GM23338 (cell line): Measurements from ENCODE around the gene HTR1A. TPM values are rescaled to one million over a fixed set of nuclear protein-coding genes. Genes with fewer than 3 reads are reported as not detected.

ENCODE experiments used
- ATAC-seq: fragments of 200-7000 bp; cut with Tn5 transposase; 3 replicates; pipeline ENCODE4 v1.9.1; 2020
- DNase-seq: peaks from one replicate; pipeline ENCODE4 v3.0.0-alpha.2; 2015; ENCODE audit warnings: low spot score
- H2AFZ ChIP-seq: fragments of 200-600 bp; sonication (generic); 2 replicates; pipeline ENCODE4 v1.8.0; 2016; ENCODE audit warnings: antibody characterized with exemption, mild to moderate bottlenecking, moderate library complexity
- H3F3A ChIP-seq: fragments of 200-600 bp; sonication (generic); replicated peaks from 2 replicates; pipeline ENCODE4 v1.8.0; 2017; ENCODE audit warnings: antibody characterized with exemption, mixed run types, low read depth
- H3K27ac ChIP-seq: fragments of 200-600 bp; sonication (generic); 2 replicates; pipeline ENCODE4 v1.6.1; 2016; ENCODE audit warnings: low read depth
- H3K27me3 ChIP-seq: fragments of 200-600 bp; sonication (generic); 2 replicates; pipeline ENCODE4 v1.8.0; 2016; ENCODE audit warnings: mild to moderate bottlenecking, mixed run types, moderate library complexity; ENCODE audit not compliant: insufficient read depth
- H3K36me3 ChIP-seq: fragments of 200-600 bp; sonication (generic); 2 replicates; pipeline ENCODE4 v1.8.0; 2016; ENCODE audit warnings: mild to moderate bottlenecking; ENCODE audit not compliant: insufficient read depth
- H3K4me1 ChIP-seq: fragments of 200-600 bp; sonication (generic); 2 replicates; pipeline ENCODE4 v1.8.0; 2016; ENCODE audit warnings: mild to moderate bottlenecking, moderate library complexity; ENCODE audit not compliant: insufficient read depth
- H3K4me2 ChIP-seq: fragments of 200-600 bp; sonication (generic); 2 replicates; pipeline ENCODE4 v1.7.1; 2017; ENCODE audit warnings: mixed run types
- H3K4me3 ChIP-seq: fragments of 200-600 bp; sonication (generic); 2 replicates; pipeline ENCODE4 v1.6.1; 2016; ENCODE audit warnings: mixed run types
- H3K79me2 ChIP-seq: fragments of 200-600 bp; sonication (generic); replicated peaks from 2 replicates; pipeline ENCODE4 v1.8.0; 2017; ENCODE audit warnings: mild to moderate bottlenecking; ENCODE audit not compliant: insufficient read depth
- H3K9me2 ChIP-seq: fragments of 200-600 bp; sonication (generic); 2 replicates; pipeline ENCODE4 v1.8.0; 2017; ENCODE audit not compliant: insufficient read depth
- H4K20me1 ChIP-seq: fragments of 200-600 bp; sonication (generic); replicated peaks from 2 replicates; pipeline ENCODE4 v1.8.0; 2017; ENCODE audit warnings: mild to moderate bottlenecking; ENCODE audit not compliant: insufficient read depth
- H3K27ac Mint-ChIP-seq: 2 replicates; pipeline ENCODE4 v1.8.0; 2020; ENCODE audit warnings: inconsistent platforms, mild to moderate bottlenecking, moderate library complexity, mixed read lengths
- H3K27me3 Mint-ChIP-seq: 3 replicates; pipeline ENCODE4 v1.8.0; 2022; ENCODE audit warnings: low read depth, mild to moderate bottlenecking, moderate library complexity, mixed read lengths, inconsistent platforms; ENCODE audit not compliant: insufficient read depth, poor library complexity
- H3K36me3 Mint-ChIP-seq: 3 replicates; pipeline ENCODE4 v1.8.0; 2021; ENCODE audit warnings: low read depth, mild to moderate bottlenecking, inconsistent platforms, moderate library complexity, mixed read lengths
- H3K4me1 Mint-ChIP-seq: 3 replicates; pipeline ENCODE4 v1.8.0; 2020; ENCODE audit warnings: mild to moderate bottlenecking, inconsistent platforms, mixed read lengths
- H3K4me3 Mint-ChIP-seq: 3 replicates; pipeline ENCODE4 v1.8.0; 2021; ENCODE audit warnings: moderate library complexity, mild to moderate bottlenecking, inconsistent platforms, mixed read lengths
- H3K9me3 Mint-ChIP-seq: 3 replicates; pipeline ENCODE4 v1.8.0; 2020; ENCODE audit warnings: moderate library complexity, mild to moderate bottlenecking, inconsistent platforms, mixed read lengths
- ZNF114 ChIP-seq: fragments of 250-450 bp; sonication (Bioruptor Pico); IDR thresholded peaks from 2 replicates; pipeline ENCODE4 v1.5.0; 2020; ENCODE audit warnings: mild to moderate bottlenecking, moderate library complexity
- ZNF331 ChIP-seq: fragments of 250-450 bp; sonication (Bioruptor Pico); IDR thresholded peaks from 2 replicates; pipeline ENCODE4 v1.5.0; 2020; ENCODE audit warnings: low read depth, mild to moderate bottlenecking, moderate library complexity
- polyA plus RNA-seq: library from polyadenylated mRNA; unstranded; fragments of >200 nt; fragmentation: Nextera tagmentation; extraction: Ambion mirVana; gene quantifications from 2 replicates; pipeline ENCODE4 v1.2.1, GENCODE V29; 2016
- total RNA-seq: library from RNA; depleted of rRNA; stranded (reverse); fragments of >200 nt; shearing (Covaris generic); gene quantifications from 2 replicates; pipeline ENCODE4 v1.2.3, GENCODE V29; 2014
- TF ChIP-seq, protein P1 (sequence below): fragments of 250-450 bp; sonication (Bioruptor Pico); IDR thresholded peaks from 2 replicates; pipeline ENCODE4 v1.5.0; 2020; ENCODE audit warnings: mild to moderate bottlenecking, moderate library complexity
- TF ChIP-seq, protein P2 (sequence below): IDR thresholded peaks from 2 replicates; pipeline ENCODE4 v1.6.1; 2016; ENCODE audit warnings: antibody characterized with exemption

The HTR1A gene
- total and polyA plus RNA-seq, 2 experiments from 2014 or later: 1.1 to 2.3 TPM

DNA sequence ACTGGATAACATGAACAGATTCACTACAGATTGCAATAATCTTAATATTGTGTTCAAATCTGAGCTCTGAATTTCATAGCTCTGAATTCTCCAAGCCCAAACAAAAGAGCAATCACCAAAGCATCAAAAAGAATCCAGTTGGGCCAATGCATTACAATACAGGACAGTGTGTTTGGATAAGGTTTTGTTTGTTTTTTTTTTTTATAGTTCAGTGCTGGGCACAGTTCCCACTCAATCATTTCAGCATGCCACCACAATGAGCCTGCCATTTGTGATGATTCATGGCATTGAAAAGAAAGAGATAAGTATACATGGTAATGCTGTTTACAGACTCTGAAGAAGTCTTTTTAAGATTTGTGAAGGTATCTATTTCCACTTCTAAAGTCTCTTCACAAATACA is 1.7 kb upstream of the HTR1A start (continued):
- TF ChIP-seq, protein P1, sequence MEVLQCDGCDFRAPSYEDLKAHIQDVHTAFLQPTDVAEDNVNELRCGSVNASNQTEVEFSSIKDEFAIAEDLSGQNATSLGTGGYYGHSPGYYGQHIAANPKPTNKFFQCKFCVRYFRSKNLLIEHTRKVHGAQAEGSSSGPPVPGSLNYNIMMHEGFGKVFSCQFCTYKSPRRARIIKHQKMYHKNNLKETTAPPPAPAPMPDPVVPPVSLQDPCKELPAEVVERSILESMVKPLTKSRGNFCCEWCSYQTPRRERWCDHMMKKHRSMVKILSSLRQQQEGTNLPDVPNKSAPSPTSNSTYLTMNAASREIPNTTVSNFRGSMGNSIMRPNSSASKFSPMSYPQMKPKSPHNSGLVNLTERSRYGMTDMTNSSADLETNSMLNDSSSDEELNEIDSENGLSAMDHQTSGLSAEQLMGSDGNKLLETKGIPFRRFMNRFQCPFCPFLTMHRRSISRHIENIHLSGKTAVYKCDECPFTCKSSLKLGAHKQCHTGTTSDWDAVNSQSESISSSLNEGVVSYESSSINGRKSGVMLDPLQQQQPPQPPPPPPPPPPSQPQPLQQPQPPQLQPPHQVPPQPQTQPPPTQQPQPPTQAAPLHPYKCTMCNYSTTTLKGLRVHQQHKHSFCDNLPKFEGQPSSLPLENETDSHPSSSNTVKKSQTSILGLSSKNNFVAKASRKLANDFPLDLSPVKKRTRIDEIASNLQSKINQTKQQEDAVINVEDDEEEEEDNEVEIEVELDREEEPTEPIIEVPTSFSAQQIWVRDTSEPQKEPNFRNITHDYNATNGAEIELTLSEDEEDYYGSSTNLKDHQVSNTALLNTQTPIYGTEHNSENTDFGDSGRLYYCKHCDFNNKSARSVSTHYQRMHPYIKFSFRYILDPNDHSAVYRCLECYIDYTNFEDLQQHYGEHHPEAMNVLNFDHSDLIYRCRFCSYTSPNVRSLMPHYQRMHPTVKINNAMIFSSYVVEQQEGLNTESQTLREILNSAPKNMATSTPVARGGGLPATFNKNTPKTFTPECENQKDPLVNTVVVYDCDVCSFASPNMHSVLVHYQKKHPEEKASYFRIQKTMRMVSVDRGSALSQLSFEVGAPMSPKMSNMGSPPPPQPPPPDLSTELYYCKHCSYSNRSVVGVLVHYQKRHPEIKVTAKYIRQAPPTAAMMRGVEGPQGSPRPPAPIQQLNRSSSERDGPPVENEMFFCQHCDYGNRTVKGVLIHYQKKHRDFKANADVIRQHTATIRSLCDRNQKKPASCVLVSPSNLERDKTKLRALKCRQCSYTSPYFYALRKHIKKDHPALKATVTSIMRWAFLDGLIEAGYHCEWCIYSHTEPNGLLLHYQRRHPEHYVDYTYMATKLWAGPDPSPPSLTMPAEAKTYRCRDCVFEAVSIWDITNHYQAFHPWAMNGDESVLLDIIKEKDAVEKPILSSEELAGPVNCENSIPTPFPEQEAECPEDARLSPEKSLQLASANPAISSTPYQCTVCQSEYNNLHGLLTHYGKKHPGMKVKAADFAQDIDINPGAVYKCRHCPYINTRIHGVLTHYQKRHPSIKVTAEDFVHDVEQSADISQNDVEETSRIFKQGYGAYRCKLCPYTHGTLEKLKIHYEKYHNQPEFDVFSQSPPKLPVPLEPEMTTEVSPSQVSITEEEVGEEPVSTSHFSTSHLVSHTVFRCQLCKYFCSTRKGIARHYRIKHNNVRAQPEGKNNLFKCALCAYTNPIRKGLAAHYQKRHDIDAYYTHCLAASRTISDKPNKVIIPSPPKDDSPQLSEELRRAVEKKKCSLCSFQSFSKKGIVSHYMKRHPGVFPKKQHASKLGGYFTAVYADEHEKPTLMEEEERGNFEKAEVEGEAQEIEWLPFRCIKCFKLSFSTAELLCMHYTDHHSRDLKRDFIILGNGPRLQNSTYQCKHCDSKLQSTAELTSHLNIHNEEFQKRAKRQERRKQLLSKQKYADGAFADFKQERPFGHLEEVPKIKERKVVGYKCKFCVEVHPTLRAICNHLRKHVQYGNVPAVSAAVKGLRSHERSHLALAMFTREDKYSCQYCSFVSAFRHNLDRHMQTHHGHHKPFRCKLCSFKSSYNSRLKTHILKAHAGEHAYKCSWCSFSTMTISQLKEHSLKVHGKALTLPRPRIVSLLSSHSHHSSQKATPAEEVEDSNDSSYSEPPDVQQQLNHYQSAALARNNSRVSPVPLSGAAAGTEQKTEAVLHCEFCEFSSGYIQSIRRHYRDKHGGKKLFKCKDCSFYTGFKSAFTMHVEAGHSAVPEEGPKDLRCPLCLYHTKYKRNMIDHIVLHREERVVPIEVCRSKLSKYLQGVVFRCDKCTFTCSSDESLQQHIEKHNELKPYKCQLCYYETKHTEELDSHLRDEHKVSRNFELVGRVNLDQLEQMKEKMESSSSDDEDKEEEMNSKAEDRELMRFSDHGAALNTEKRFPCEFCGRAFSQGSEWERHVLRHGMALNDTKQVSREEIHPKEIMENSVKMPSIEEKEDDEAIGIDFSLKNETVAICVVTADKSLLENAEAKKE (CRISPR knock-in tag): no peak
- TF ChIP-seq, protein P2, sequence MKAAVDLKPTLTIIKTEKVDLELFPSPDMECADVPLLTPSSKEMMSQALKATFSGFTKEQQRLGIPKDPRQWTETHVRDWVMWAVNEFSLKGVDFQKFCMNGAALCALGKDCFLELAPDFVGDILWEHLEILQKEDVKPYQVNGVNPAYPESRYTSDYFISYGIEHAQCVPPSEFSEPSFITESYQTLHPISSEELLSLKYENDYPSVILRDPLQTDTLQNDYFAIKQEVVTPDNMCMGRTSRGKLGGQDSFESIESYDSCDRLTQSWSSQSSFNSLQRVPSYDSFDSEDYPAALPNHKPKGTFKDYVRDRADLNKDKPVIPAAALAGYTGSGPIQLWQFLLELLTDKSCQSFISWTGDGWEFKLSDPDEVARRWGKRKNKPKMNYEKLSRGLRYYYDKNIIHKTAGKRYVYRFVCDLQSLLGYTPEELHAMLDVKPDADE: no peak

DNA sequence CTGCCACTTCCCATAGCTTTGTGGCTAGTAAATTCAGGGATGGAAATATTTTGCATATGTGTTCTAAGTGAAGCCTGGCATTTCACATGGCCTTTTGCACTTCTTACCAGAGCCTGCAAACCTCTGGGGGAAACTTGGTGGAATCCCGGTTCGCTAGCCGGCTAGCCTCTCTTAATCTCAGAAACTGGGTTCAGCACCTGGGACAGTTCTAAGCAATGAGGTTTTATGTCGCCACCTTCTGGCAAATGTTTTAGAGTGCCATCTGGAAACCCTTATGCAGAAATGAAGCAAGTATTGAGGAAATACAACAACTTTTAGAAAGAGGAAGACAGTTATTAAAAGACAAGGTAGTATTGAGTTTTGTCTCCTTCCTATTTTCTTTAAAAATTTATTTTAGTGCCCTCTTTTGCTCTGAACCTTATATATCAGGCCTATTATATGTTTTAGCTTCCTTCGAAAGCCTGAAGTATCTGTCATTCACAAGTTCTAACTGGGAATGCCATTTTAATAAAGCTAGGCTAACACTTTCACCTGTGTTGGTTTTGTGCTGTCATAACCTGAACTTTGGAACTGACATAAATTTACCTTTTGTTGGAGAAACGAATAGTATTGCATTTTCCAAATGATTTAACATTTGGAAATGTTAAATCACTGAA is 963 bp upstream of the HTR1A start:
- peaks cover 15% of the 10 kb centered on the region for H3K9me3 Mint-ChIP-seq
- H2AFZ ChIP-seq: no peak overlapping the region
- DNase-seq: peak; percentile 97
- peak; percentile 6; the same call in 2 of the 3 replicates for ATAC-seq
- H3K4me3 Mint-ChIP-seq: peak overlapping the region; percentile 83; the same call in 2 of the 3 replicates
- H3K4me2 ChIP-seq: peak overlapping the region; percentile 88
- no peaks in the 10 kb centered on the region for H3K36me3 ChIP-seq
- peaks cover 7% of the 10 kb centered on the region for H3K4me1 ChIP-seq
- H3K27me3 ChIP-seq: peaks cover 41% of the 10 kb centered on the region
- H3K36me3 Mint-ChIP-seq: peaks cover 18% of the 10 kb centered on the region
- peak overlapping the region; percentile 75 for H3K4me3 ChIP-seq
- H3F3A ChIP-seq: peaks cover 9% of the 10 kb centered on the region; the same call in 1 of the 2 replicates
- H3K4me1 Mint-ChIP-seq: peaks cover 25% of the 10 kb centered on the region
- no peaks in the 10 kb centered on the region for H4K20me1 ChIP-seq
- no peak overlapping the region for H3K27ac ChIP-seq
- H3K27me3 Mint-ChIP-seq: peaks cover 28% of the 10 kb centered on the region
- H3K27ac Mint-ChIP-seq: no peak overlapping the region
- no peaks in the 10 kb centered on the region for H3K79me2 ChIP-seq
- H3K9me2 ChIP-seq: no peaks in the 10 kb centered on the region
- TF ChIP-seq ZNF331: no peak
- TF ChIP-seq ZNF114: no peak
- TF ChIP-seq, protein P1 (CRISPR knock-in tag): no peak
